ENCODE results near the gene GPR156. TPM values are rescaled to one million over a fixed set of nuclear protein-coding genes. Genes with fewer than 3 reads are reported as not detected.

GPR156 gene
- total and polyA plus RNA-seq, 9 of the 15 experiments (the other 6 are each of a cell fraction or from before 2014, with no cell fraction given): 0.07 to 0.14 (median 0.12) TPM; not detected in 5

DNA sequence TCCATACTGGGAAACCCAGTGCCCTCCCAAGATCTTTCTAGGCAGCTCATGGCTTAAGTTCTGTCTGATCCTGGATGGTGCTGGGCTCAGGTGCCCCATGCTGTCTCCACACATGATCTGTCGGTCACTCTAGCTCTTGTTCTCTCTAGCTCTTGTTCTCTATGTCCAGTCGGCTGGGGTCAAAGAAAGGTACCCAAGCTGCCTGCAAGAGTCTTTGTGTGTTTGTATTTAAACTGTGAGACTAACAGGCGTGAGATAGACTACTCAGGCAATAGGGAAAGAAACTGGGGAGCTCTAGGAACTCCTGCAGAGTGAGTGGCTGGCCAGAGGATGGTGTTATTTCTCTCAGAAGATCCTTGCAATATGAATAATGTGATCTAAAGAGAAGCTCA lies 40.2 kb downstream of the GPR156 start:
- WGBS (ENCODE audit: insufficient coverage, low coverage, missing lambda C conversion rate): 0% methylated on average over 3 of the region's 3 CpGs

More for the DNA sequence above, 40.2 kb downstream of the GPR156 start:
- Histone ChIP-seq H3K4me3 (no peak overlapping the region), H3K36me3 (ENCODE audit: control insufficient read depth, insufficient read depth, low read length) (no peaks in the 10 kb centered on the region), H3K9me1 (ENCODE audit: control insufficient read depth, insufficient read depth, low read length) (no peaks in the 10 kb centered on the region), H3K9ac (ENCODE audit: insufficient read depth in 1 of 2, low read depth in 2 of 2, low read length in 2 of 2) (no peak overlapping the region), H4K20me1 (replicated peaks; ENCODE audit: control insufficient read depth, insufficient read depth, low read length) (no peaks in the 10 kb centered on the region), H3K4me1 (replicated peaks in 1 of 2; ENCODE audit: control insufficient read depth in 2 of 2, insufficient read depth in 2 of 2, low read length in 2 of 2) (no peaks in the 10 kb centered on the region), H3K79me2 (ENCODE audit: control insufficient read depth, insufficient read depth, low read length) (no peaks in the 10 kb centered on the region), H3K27ac (ENCODE audit: extremely low read depth, low read depth, low read length) (no peak overlapping the region), H3K9me3 (replicated peaks; ENCODE audit: control insufficient read depth, insufficient read depth, low read depth, low read length) (no peaks in the 10 kb centered on the region), H3K27me3 (ENCODE audit: control insufficient read depth in 2 of 2, insufficient read depth in 2 of 2, low read length in 2 of 2) (no peaks in the 10 kb centered on the region), H2AFZ (ENCODE audit: low read depth, low read length) (no peak overlapping the region), H3K4me2 (ENCODE audit: insufficient read depth, low read length) (no peak overlapping the region)
- ChIA-PET CTCF (ENCODE audit: low intra/inter-chr PET ratio) (interaction anchor here (1.9 to 2.7 kb wide), 2 partner anchors 172 to 314 kb away, joined by 8 to 13 read pairs; no protein-coding TSS in a partner anchor), POLR2A (no interaction called here)
- in situ Hi-C loops (cut with MboI) (loop anchor here (5.0 to 10.0 kb wide), 2 partner anchors 162 to 550 kb away; no protein-coding TSS in a partner anchor), intact Hi-C loops (cut with micrococcal nuclease) (loop anchor here (1.0 kb wide), 2 partner anchors 172 to 314 kb away; no protein-coding TSS in a partner anchor)
- ATAC-seq: no peak
- no peak for DNase-seq (ENCODE audit: extremely low read depth in 1 of 4, low spot score in 3 of 4)
- no peak for TF ChIP-seq NFIX (CRISPR knock-in tag; IDR thresholded peaks at IDR 0.05; ENCODE audit: low read depth)
- TF ChIP-seq SMARCA4 (IDR thresholded peaks at IDR 0.05): no peak
- TF ChIP-seq NR3C1 (CRISPR knock-in tag; IDR thresholded peaks at IDR 0.05): no peak
- TF ChIP-seq SOX6 (IDR thresholded peaks at IDR 0.05): no peak
- no peak for TF ChIP-seq PCBP1 (IDR thresholded peaks at IDR 0.05; ENCODE audit: low read depth, low read length, poor library complexity, severe bottlenecking)
- TF ChIP-seq PRPF4 (IDR thresholded peaks at IDR 0.05; ENCODE audit: insufficient read depth, low read depth, low read length, poor library complexity, severe bottlenecking): no peak
- TF ChIP-seq, protein P1, sequence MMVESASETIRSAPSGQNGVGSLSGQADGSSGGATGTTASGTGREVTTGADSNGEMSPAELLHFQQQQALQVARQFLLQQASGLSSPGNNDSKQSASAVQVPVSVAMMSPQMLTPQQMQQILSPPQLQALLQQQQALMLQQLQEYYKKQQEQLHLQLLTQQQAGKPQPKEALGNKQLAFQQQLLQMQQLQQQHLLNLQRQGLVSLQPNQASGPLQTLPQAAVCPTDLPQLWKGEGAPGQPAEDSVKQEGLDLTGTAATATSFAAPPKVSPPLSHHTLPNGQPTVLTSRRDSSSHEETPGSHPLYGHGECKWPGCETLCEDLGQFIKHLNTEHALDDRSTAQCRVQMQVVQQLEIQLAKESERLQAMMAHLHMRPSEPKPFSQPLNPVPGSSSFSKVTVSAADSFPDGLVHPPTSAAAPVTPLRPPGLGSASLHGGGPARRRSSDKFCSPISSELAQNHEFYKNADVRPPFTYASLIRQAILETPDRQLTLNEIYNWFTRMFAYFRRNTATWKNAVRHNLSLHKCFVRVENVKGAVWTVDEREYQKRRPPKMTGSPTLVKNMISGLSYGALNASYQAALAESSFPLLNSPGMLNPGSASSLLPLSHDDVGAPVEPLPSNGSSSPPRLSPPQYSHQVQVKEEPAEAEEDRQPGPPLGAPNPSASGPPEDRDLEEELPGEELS (CRISPR knock-in tag; IDR thresholded peaks at IDR 0.05; ENCODE audit: borderline replicate concordance): no peak
- TF ChIP-seq KAT8 (IDR thresholded peaks at IDR 0.05; ENCODE audit: low read depth): no peak
- TF ChIP-seq SRSF9 (IDR thresholded peaks at IDR 0.05; ENCODE audit: borderline replicate concordance, low read depth, low read length): no peak
- TF ChIP-seq, protein P2, sequence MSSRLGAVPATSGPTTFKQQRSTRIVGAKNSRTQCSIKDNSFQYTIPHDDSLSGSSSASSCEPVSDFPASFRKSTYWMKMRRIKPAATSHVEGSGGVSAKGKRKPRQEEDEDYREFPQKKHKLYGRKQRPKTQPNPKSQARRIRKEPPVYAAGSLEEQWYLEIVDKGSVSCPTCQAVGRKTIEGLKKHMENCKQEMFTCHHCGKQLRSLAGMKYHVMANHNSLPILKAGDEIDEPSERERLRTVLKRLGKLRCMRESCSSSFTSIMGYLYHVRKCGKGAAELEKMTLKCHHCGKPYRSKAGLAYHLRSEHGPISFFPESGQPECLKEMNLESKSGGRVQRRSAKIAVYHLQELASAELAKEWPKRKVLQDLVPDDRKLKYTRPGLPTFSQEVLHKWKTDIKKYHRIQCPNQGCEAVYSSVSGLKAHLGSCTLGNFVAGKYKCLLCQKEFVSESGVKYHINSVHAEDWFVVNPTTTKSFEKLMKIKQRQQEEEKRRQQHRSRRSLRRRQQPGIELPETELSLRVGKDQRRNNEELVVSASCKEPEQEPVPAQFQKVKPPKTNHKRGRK (tag; IDR thresholded peaks at IDR 0.05): no peak
- TF ChIP-seq SLC30A9 (CRISPR knock-in tag; IDR thresholded peaks at IDR 0.05): no peak
- TF ChIP-seq ZNF12 (CRISPR knock-in tag; IDR thresholded peaks at IDR 0.05): no peak
- TF ChIP-seq, protein P3, sequence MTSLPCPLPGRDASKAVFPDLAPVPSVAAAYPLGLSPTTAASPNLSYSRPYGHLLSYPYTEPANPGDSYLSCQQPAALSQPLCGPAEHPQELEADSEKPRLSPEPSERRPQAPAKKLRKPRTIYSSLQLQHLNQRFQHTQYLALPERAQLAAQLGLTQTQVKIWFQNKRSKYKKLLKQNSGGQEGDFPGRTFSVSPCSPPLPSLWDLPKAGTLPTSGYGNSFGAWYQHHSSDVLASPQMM (CRISPR knock-in tag; IDR thresholded peaks at IDR 0.05): no peak
- no peak for TF ChIP-seq ZFP36 (IDR thresholded peaks at IDR 0.05; ENCODE audit: low read depth, low read length, partially characterized antibody)
- TF ChIP-seq FOS (IDR thresholded peaks at IDR 0.05; ENCODE audit: extremely low read depth, insufficient read length): no peak
- BruUV-seq (replicated peaks): no TSS peak
- no peak for FAIRE-seq

All from K562 (cell line).